HG03139 (cell line): ENCODE data around the gene CA6.
"Not testable (repeated sequence)": the region's sequence is repeated elsewhere in the genome, so short reads cannot be mapped to it uniquely, and the experiment has no call there.

ENCODE experiments used
- ATAC-seq: cut with Tn5 transposase; IDR thresholded peaks from one replicate; pipeline ENCODE4 v1.9.1; 2021; ENCODE audit not compliant: unreplicated experiment

Gene CA6

GRCh38 chr1:8926707-8927694, 18.7 kb upstream of the CA6 start:
- no peak for ATAC-seq

- ATAC-seq: no peak
These were observed 15.6 kb upstream of the CA6 start for GRCh38 chr1:8930116-8930515.

GRCh38 chr1:8937051-8937450, 8.6 kb upstream of the CA6 start:
- not testable (repeated sequence) for ATAC-seq

GRCh38 chr1:8937701-8938100, 8.0 kb upstream of the CA6 start:
- ATAC-seq: no peak

- ATAC-seq: no peak
These were observed 7.3 kb upstream of the CA6 start for GRCh38 chr1:8938232-8938999.

GRCh38 chr1:8939000-8939265, 6.7 kb upstream of the CA6 start:
- ATAC-seq: no peak

GRCh38 chr1:8939362-8939995, 6.2 kb upstream of the CA6 start:
- no peak for ATAC-seq

- no peak for ATAC-seq
These were observed 3.8 kb upstream of the CA6 start for GRCh38 chr1:8941906-8942305.

- ATAC-seq: no peak
These were observed 1.9 kb upstream of the CA6 start for GRCh38 chr1:8943498-8944405.

- ATAC-seq: no peak
These were observed 1.5 kb downstream of the CA6 start for GRCh38 chr1:8947127-8947691.

GRCh38 chr1:8950309-8950708, 4.6 kb downstream of the CA6 start:
- no peak for ATAC-seq

- ATAC-seq: no peak
These were observed 5.6 kb downstream of the CA6 start for GRCh38 chr1:8951231-8951630.

GRCh38 chr1:8955406-8955805, 9.7 kb downstream of the CA6 start:
- ATAC-seq: no peak

GRCh38 chr1:8956461-8957349, 11.0 kb downstream of the CA6 start:
- no peak for ATAC-seq

GRCh38 chr1:8962812-8963530, 17.3 kb downstream of the CA6 start:
- no peak for ATAC-seq

GRCh38 chr1:8963963-8964362, 18.3 kb downstream of the CA6 start:
- ATAC-seq: no peak

- no peak for ATAC-seq
These were observed 19.6 kb downstream of the CA6 start for GRCh38 chr1:8965121-8965820.

- no peak for ATAC-seq
These were observed 20.9 kb downstream of the CA6 start for GRCh38 chr1:8966606-8967005.
